Activated CD8-positive, alpha-beta memory T cell treated with anti-CD3 and anti-CD28 coated beads for 1 hour (primary cell): ENCODE measurements around the gene CORO1C.

ENCODE experiments used
- DNase-seq, 2 donors: peaks; one replicate each; pipeline ENCODE4 v3.0.0-alpha.2; 2020; ENCODE audit warnings: low read depth in 1 of 2; ENCODE audit errors: extremely low read depth in 1 of 2

Gene CORO1C

DNA sequence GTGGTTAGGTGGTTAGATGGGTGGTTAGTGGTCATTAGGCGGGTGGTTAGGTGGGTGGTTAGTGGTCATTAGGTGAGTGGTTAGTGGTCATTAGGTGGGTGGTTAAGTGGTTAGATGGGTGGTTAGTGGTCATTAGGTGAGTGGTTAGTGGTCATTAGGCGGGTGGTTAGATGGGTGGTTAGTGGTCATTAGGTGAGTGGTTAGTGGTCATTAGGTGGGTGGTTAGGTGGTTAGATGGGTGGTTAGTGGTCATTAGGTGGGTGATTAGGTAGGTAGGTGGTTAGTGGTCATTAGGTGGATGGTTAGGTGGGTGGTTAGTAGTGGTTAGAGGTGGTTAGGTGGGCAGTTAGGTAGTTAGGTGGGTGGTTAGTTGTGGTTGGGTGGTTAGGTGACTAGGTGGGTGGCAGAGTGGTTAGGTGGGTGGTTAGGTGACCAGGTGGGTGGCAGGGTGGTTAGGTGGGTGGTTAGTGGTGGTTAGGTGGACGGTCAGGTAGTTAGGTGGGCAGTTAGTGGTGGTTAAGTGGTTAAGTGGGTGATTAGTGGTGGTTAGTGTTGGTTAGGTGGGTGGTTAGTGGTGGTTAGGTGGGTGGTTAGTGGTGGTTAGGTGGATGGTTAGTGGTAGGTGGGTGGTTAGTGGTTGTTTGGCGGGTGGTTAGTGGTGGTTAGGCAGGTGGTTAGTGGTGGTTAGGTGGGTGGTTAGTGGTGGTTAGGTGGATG lies 125.5 kb downstream of the CORO1C start:
- no peak for DNase-seq

DNA sequence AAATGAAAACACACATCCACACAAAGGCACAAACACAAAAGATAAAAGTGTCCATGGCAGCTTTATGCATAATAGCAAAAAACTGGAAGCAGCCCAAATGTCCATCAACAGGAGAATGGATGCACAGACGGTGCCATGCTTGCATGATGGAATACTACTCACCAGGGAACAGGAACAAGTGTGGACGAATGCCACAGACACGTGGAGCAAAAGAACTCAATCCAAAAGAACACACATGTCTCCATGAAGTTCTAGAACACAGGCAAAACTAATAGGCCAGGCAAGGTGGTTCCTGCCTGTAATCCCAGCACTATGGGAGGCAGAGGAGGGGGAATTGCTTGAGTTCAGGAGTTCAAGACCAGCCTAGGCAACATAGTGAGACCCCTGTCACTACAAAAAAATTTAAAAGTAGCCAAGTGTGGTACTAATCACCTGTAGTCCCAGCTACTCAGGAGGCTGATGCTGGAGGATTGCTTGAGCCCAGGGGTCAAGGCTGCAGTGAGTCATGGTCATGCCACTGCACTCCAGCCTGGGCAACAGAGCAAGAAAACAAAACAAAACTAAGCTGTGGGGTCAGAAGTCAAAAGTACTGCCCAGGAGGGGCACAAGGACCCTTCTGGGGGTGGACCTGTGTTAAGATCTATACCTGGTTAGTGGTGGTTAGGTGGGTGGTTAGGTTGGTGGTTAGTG lies 126.2 kb downstream of the CORO1C start:
- DNase-seq: no peak

DNA sequence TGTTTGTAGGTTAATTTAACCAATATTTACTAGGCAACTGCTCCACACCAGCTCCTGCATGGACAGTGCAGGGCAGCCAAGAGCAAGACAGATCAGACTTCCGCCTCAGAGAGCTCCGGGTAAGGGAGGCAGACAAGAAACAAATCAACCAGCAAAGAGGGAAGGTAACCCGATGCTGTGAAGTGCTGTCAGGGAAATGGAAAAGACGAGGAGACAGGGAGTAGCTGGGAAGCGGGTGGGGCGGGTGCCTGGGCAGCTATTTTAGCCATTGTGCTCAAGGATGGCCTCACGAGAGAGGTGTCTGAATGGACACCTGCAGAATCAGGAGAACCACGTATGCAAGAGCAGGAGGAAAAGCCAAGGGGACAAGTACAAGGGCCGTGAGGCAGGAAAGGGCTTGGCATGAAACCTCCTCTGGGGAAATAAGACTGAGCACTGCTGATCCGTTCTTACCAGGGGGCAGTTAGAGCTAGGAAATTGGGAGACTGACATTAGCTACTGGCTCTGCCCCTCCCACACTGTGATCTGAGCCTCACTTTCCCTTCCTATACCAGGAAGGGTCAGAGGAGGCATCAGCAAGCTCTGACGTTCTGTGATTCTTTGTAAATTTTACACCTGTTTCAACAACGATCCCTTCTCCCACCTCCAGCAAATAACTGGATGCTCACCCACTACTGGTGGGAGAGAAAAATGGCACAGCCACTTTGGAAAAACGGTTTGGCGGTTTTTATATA lies 126.9 kb downstream of the CORO1C start:
- no peak for DNase-seq

DNA sequence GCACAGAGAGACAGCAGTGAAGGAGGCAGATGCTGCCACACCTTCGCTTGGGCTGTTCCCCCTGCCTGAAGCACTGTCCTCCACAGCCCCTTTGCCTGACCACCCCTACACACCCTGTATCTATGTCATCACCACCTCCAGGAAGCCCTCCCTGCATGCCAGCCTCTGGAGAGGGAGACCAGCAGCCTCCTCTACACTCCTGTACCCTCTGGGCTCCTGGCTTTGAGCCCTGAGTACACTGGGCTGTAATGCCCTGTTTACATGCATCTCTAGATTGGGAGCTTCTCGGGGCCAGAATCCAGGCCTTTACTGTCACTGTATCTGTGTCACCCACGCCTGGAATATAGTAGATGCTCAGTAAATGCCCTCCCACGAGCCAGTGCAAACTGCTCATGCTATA lies 127.6 kb downstream of the CORO1C start:
- no peak for DNase-seq

DNA sequence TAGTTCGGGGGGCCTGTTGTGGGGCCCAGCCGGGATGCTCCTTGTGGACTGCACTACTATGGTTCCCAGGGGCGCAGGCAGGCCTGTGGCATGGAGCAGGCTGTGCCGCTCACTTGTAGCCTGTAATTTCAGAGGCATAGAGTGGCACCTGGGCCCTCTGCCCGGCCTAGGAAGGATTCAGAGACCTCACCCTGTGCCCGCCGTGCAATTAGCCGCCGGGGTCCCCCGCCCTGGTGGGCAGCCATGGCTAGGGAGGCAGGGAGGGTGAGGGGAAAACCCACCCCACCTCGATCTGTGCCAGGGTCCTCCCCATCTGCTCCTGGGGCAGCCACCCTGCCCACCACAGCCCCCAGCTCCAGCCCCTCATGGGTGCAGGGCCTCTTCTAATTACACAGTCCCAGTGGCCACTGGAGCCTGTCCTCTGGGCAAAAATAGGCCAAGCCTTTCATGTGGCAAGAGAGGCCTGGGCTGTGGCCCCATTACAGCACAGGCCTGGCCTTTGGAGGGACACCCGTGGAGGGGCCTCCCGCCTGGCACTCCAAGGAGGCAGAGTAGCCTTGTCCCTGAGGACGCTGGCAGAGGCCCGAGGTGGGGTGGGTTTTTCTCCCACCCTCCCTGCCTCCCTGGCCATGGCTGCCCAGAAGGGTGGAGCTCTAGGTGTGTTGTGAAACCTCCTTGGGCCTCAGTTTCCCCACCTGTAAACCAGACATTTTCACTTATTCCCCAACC lies 128.2 kb downstream of the CORO1C start:
- DNase-seq: no peak

DNA sequence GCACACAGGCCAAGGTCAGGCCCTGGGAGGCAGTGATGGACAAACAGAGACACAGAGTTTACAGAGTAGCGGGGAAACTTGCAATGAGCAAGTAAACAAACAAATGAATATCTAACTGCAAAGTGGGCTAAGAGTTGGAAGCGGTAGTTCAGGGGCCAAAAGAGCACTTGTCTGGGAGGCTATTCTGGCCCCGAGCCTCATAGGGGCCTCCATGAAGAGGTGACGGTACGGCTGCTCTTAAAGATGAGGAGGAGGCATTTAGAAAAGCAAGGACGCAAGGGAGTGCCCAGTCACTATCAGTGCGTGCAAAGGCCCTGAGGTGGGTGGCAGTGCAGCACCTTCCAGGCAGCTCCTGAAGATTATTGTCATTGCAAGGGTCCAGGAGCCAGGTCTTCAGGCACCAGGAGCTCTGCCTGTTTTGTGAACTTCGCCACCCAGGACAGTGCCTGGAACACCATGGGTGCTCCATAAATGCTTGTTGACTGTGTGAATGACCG lies 129.1 kb downstream of the CORO1C start:
- no peak for DNase-seq

DNA sequence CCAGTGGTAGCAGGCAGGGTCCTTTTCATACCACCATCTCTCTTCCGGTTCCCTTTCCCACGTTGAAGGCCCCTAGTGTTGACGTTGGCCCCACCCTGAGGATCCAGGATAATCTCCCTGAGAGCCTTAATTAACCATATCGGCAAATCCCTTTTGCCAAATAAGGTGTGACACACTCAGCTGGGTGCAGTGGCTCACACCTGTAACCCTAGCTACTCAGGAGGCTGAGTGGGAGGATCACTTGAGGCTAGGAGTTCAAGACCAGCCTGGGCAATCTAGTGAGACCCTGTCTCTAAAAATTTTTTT lies 130.7 kb downstream of the CORO1C start:
- DNase-seq: no peak

DNA sequence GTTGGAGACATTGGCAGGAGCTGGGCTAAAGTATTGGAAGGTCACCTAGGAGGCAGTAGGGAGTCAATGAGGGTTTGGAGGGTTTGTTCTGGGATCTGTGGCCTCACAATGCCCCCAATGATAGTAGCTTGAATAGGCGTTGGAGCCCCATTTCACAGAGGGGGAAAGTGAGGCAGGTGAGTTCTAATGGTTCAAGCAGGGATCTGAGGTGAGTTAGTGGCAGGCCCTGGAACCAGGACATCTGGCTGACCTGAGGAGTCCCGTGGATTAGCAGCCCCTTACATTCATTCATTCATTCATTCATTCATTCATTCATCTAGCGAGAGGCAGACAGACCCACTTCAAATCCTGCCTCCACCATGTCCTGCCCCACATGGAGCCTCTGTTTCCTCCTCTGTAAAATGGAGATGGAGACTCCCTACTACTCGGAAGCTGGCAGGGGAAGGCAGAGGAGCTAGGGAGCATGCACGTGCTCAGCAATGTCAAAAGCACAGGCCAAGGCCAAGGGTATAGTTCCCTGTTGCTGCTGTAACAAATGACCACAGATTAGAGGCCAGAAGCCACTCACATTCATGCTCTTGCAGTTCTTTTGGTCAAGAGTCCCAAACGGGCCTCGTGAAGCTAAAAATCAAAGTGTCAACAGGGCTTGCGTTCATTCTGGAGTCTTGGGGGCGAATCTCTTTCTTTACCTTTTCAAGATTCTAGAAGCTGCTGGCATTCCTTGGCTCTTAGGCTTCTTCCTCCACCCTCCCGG lies 131.2 kb downstream of the CORO1C start:
- no peak for DNase-seq

DNA sequence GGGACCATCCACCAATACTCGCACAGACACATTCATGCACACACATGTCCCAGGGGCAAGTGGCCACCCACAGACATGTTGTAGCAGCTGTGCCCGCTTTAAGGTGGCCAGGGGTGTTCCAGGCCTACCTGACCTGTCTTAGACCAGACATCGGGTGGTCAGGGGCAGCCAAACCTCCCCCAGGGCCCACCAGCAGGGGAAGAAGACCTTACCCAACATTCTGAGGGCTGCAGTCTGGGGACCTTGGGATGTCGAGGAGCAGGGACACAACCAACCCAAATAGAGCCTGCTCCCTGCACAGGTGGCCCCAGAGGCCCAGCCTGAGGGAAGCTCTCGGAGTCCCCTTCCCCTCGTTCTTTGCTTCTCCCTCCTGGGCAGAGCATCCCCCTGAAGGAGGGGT lies 131.8 kb downstream of the CORO1C start:
- no peak for DNase-seq

DNA sequence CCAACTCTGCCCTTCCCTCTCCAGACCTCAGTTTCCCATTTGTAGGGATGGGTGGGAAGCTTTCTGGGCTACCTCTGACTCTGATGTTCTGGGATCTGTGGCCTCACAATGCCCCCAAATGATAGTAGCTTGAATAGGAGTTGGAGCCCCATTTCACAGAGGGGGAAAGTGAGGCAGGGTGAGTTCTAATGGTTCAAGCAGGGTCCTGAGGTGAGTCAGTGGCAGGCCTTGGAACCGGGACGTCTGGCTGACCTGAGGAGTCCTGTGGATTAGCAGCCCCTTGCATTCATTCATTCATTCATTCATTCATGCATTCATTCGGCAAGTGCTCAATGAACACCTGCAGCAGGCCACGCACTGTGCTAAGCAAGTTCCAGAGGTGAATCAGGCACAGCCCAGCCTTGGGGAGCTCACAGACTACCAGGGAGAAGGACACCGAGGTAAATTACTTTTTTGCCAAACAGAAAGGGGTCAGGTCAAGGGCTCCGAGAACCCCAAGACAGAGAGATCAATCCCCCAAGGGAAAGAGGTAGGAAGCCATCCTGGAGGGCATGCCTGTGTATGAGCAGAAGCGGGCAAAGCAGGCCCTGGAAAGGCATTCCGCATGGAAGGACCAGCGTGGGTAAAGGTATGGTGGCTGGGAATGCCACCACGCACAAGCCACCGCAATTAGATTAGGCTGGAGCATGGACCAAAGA lies 132.6 kb downstream of the CORO1C start:
- no peak for DNase-seq

DNA sequence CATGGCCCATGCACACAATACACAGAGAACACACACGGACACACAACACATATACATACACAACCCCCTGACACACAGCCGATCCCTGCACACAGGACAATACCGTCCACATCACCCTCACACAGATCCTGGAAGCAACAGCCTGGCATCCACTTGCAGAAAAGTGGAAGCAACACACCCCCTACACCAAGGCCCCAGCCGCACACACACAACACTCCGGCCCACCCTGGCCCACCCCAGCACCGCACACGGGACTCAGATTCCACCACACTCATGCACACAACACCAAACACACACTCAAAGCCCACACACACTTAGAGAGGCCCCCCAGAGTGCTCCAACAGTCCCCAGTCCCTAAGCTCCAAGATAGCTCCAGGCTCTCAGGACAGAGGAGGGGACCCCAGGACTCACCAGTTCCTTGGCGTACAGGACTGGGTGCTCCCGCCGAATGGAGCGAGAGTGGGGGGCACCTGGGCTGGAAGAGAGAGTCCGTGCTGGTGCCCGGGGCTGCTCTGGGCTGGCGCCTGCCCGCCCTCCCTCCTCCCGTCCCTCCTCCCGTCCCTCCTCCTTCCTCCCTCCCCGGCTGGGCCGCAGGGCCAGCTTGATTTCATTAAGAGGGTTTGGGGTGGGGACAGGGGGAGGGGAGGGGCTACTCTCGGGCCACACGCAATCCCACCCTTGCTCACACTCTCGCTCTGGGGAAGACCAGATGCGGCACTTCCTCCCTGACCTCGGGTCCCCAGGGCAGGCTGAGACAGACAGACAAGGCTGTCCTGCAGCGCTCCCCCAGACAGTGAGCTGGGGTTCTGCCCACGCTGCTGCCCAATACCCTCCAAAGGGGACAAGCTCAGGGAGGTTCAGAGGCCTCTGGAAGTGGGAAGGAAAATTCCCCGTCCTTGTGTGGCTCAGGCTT lies 133.5 kb downstream of the CORO1C start, which contains the start of gene TMEM119:
Gene TMEM119, minus strand, starts transcription at position 526 of the 913 bp plus-strand sequence. CDS start 5,701 bp downstream, outside the sequence.
- DNase-seq: no peak

DNA sequence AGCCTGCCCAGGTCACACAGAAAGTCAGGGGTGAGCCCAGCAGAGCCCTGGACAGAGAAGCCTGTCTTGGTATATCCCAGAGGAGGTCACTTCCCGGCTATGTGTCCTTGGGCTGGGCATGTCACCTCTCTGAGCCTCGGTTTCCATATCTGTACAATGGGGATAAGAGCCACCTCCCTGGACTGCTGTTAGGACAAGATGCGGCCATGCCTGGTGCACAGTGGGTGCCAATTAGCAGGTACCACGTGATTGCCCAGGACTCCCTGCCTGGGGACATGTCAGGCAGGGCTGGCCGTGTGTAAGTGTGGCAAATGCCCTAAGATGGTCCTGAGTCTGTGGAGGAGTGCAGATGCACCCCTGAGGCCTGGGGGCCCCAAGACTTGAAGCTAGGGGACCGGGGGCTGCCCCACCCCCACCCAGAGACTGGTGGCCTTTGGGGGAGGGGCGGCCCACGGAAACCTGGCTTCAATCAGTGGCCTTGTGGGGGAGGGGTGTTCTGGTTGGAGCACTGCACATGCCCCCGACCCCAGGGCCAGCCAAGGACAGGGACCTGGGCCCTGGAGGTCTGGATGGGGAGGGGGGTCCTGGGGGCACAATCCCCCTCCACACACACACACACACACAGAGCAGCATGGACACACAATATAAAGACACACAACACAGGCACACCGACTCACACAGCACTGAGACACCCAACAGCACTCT lies 134.3 kb downstream of the CORO1C start:
- DNase-seq: no peak

DNA sequence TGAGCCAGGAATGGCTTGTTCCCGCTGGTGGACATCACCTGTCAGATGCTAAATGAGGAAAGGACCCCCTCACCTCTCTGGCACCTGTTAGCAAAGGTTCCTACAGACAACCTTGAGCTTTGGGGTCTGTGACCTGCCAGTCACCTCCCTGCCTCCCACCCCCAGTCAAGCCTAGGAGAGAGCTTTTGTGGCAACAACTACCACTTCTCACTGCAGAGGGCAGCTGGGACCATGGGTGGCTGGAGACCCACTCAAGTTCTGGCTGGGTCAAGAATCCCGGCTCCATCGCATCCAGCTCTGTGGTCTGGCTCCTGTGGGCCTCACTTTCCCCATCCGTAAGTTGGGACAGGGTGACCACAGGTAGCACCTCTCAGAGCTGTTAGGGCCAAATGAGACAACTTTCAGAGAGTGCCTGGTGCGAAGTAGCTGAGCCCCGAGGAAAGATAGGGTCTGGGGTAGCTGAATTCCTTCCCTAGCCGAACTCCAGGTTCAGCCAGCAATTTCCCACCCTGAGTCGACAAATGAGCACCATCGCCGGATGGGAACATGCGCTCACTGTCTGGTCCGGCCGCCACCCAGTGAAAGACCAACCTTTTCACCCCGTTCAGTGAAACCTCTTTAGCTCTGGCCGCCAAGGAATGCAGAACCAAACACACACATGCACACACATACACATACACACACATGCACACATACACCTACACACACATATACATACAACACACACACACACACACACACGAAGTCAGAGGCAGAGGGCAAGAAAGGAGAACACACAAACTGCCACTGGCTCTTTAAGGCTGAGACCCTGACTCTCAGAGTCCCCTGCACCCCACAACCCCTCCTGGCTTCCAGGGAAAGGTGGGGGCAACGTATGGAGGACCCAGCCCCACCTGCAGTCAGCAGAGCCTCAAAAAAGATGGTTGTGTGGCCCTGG lies 135.3 kb downstream of the CORO1C start:
- DNase-seq: no peak
